Measurements from ENCODE around the gene CPSF4L.

The CPSF4L gene

GRCh38 chr17:73231395-73231794 is 30.3 kb downstream of the CPSF4L start:
- no peak for DNase-seq

DNA sequence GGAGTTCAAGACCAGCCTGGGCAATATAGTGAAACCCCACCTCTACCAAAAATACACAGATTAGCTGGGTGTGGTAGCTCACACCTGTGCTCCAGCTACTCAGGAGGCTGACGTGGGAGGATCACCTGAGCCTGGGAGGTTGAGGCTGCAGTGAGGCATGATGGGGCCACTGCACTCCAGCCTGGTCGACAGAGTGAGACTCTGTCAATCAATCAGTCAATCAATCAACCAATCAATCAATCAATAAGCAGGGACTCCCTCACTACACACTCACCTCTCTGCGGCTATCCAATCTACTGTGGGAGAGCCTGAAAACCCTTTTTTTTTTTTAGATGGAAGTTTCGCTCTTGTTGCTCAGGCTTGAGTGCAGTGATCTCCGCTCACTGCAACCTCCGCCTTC is 31.6 kb downstream of the CPSF4L start:
- DNase-seq: no peak

GRCh38 chr17:73228748-73229236 is 32.9 kb downstream of the CPSF4L start:
- DNase-seq: no peak

- no peak for DNase-seq
Observed at GRCh38 chr17:73227944-73228343, 33.7 kb downstream of the CPSF4L start.

GRCh38 chr17:73227379-73227778 is 34.3 kb downstream of the CPSF4L start:
- DNase-seq: no peak

DNA sequence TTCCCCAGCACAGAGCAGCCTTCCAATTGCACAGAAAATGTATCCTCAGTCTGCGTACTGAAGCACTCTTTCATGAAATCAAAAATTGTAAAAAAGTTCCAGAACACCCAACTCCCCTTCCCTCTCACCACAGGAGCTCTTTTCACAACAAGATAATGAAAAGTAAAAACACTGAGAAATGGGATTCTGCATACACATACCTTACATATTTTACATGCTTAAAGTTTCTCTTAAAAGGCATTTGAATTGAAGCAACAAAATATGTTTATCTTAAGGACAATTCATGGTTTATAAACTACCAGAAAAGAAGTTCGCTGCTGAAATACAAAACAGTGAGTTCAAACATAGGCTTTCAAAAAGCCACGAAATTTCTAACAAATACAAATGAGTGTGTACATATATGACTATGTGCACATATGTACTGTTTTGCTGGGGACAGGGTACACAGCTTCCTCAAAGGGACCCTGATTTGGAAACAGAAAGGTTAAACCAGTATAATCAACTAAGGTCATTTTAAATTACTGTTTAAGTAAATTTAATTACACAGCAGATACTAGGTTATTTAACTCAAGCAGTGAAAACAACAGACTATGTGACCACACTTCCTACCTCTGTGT is 35.0 kb downstream of the CPSF4L start:
- no peak for DNase-seq

GRCh38 chr17:73224663-73225305 is 36.9 kb downstream of the CPSF4L start:
- DNase-seq: no peak

DNA sequence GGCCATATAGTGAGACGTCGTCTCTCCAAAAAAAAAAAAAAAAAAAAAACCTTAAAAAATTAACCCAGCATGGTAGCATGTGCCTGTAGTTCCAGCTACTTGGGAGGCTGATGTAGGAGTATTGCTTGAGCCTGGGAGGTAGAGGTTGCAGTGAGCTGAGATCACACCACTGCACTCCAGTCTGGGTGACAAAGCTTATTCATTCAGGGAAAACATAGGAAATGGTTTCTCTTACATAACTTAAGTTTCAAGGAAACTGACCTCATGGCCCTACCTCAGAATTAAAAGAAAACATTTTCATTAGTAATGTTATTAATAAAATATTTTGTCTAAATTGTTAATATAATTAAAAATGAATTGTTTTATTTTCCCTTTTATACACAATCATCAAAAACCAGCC is 37.4 kb downstream of the CPSF4L start:
- DNase-seq: no peak

DNA sequence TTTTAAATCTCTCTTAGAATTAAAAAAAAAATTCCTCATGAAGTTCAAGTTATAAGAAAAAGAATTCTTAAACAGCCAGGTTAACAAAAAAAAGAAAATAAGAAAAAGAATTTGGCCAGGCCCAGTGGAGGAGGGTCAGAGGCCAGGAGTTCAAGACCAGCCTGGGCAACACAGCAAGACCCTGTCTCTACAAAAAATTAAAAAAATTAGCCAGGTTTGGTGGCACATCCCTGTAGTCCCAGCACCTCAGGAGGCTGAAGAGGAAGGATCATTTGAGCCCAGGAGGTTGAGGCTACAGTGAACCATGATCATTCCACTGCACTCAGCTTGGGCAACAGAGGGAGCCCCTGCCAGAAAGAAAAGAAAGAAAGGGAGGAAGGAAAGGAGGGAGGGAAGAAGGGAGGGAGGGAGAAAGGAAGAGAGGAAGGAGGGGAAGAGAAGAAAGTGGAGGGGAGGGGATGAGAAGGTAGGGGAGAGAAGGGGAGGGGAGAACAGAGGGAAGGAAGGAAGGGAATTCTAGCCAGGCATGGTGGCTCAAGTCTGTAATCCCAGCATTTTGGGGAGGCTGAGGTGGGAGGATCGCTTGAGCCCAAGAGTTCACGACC is 38.0 kb downstream of the CPSF4L start:
- DNase-seq: no peak

GRCh38 chr17:73215447-73215846 is 46.2 kb downstream of the CPSF4L start:
- DNase-seq: no peak

GRCh38 chr17:73214851-73215250 is 46.8 kb downstream of the CPSF4L start:
- DNase-seq: no peak

DNA sequence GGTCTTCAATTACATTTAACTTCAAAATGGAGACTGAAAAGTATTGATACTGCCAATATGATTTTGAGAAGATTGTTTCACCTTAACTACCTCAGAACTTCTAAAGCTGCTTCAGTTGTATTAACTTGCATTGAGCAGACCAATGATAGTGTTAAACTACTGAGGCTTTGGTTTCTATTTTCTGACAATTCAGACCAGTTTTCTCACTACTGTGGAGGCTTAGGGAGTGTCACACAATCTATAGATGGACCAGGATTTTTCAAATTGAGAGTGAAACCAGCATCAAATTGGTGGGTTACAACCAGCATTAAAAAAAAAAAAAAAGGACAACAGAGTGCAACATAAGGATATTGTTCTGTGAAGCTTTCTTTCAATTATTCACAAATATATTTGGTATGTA is 47.7 kb downstream of the CPSF4L start:
- no peak for DNase-seq

DNA sequence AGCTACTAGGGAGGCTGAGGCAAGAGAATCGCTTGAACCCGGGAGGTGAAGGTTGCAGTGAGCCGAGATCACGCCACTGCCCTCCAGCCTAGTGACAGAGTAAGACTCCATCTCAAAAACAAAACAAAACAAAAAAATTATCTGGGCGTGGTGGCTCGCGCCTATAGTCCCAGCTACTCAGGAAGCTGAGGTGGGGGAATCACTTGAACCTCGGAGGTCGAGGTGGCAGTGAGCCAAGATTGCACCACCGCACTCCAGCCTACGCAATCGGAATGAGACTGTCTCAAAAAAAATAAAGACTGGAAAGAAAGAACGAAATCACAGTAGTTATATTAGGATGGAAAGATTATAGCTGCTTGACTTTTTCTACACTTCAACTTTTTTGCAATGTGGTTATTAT is 49.9 kb downstream of the CPSF4L start:
- no peak for DNase-seq

- DNase-seq: no peak
Observed at GRCh38 chr17:73210002-73210678, 51.5 kb downstream of the CPSF4L start.

- DNase-seq: no peak
Observed at GRCh38 chr17:73209436-73209835, 52.2 kb downstream of the CPSF4L start.

GRCh38 chr17:73208139-73208827 is 53.4 kb downstream of the CPSF4L start:
- DNase-seq: no peak

DNA sequence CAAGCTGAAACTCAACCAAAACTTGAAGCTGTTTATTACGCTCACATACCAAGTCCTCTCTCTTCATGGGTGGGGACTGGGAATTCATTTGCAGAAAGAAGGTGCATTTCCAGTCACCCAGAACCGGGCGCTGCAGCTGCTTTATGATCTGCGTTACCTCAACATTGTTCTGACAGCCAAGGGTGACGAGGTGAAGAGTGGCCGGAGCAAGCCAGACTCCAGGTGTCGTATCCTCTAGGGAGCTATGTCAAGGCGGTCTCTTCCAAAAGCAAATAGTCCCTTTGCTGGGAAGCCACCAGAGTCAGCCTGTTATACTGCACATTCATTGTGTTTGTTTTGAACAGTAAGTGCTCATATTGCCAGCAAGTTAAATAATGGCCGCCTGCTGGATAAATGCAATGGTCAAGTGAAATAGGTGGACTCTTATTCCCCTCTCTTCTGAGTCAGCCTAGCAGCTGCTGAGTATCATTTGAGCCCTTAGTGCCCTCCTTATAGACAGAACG is 56.2 kb downstream of the CPSF4L start:
- no peak for DNase-seq

- DNase-seq: no peak
Observed at GRCh38 chr17:73203788-73204479, 57.7 kb downstream of the CPSF4L start.

- no peak for DNase-seq
Observed at GRCh38 chr17:73203135-73203787, 58.4 kb downstream of the CPSF4L start.

DNA sequence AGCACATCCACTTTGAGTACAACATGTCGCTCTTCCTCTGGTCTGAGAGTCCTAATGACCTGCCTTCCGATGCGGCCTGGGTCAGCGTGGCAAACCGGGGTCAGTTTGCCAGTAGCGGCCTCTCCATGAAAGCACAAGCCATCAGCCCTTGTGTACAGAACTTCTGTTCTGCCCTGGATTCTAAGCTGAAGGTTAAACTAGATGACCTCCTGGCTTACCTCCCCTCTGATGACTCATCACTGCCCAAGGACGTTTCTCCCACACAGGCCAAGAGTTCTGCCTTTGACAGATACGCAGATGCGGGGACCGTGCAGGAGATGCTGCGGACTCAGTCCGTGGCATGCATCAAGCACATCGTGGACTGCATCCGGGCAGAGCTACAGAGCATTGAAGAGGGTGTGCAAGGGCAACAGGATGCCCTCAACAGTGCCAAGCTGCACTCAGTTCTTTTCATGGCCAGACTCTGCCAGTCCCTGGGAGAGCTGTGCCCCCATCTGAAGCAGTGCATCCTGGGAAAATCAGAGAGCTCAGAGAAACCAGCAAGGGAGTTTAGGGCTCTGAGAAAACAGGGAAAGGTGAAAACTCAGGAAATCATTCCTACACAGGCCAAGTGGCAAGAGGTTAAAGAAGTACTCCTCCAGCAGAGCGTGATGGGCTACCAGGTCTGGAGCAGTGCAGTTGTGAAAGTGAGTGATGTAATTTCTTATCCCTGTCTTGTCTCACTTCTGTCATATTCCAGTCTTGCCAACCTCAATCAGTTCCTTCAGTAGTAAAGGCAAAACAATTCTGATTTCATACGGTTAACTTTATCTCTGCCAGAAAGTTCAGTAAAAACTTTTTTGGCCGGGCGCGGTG is 60.2 kb downstream of the CPSF4L start:
- DNase-seq: no peak

DNA sequence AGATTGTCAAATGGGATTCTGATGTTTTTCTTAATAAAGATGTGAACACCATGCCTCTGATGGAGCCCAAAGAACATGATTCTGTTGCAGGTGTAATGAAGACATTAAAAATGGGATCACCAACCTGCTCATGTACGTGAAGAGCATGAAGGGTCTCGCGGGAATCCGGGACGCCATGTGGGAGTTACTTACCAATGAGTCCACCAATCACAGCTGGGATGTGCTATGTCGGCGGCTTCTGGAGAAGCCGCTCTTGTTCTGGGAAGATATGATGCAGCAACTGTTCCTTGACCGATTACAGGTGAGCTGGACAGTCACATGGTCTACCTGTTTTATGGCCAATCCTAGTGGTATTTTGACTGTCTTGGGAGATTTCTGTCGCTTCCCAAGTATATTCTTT is 61.2 kb downstream of the CPSF4L start:
- no peak for DNase-seq
